IPS-18c (cell line): ENCODE results near the gene MAGOH.
"Not testable (repeated sequence)": the region's sequence is repeated elsewhere in the genome, so short reads cannot be mapped to it uniquely, and the experiment has no call there.

Source experiments
- H3K4me3 ChIP-seq: 2 replicates; pipeline ENCODE4 v1.7.0; 2013; ENCODE audit warnings: low read depth, mild to moderate bottlenecking, low read length, moderate library complexity; ENCODE audit not compliant: insufficient read depth
- H3K9me3 ChIP-seq: one replicate; pipeline ENCODE4 v1.6.1; 2013; ENCODE audit warnings: mild to moderate bottlenecking, low read length, moderate library complexity; ENCODE audit not compliant: control insufficient read depth, insufficient read depth

MAGOH gene

DNA sequence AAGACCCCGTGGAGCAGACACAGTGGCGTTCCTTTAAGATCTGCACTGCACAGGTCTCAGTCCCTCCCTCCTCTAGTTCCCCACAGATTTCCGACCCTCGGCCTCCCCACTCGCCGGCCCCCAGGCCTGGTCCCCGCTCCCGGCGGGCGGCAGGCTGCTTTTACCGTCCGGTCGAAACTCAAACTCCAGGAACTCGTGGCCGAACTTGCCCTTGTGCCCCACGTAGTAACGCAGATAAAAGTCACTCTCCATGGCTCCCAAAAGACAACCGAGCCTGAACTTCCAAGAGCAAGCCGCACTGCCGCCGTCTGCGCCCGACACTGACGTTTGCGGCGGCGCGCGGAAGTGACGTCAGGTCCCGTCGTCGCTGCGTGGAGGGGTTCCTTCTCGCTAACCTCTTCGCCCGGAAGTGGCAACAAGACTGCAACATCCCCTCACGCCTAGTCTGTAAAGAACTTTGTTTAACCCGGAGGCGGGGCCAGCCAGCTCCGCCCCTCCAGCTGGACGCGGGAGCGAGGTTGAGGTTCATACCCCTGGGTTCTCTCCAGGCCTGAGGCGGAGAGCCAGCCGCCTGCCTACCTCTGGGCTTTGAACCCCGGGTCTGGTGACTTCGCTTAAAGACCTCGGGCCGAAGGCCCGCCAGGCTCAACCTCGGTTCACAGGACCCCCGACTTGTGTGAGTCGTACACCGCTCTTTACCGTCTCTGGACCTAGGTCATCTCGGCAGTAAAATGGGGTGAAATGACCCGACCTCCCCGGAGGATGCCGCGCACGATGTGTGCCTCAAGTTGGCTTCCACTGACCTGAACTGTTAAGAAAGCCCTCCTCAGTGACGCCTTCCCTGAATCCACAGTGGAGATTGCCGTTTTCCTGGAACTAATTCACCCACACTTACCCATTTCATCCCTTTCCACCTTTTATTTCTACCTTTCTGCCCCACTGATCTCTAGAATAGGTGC is at the start of gene MAGOH:
Gene MAGOH, minus strand, starts transcription at position 322 of the 959 bp plus-strand sequence. Its CDS starts 70 bp downstream, at position 252.
- H3K4me3 ChIP-seq = peak within 1 kb of the TSS; percentile 99
- H3K9me3 ChIP-seq = no peaks in the 10 kb centered on the region

DNA sequence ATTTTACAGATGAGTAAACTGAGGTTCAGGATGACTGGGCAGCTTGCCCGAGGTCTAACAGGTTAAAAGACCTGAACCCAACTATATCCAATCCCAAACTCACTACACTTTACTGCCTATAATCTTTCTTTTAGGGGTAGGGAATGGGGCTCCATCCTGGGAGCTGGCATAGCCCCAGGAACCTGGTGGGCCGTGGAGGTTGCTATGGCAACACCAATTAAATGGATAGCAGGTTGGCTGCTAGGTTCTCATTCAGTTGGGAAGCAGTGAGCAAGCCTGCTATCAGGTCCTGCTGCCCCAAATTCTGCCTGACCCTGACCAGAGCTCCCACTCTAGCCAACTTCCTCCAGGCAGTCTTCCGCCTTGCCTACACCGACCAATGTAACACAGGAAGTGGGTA is 48.6 kb upstream of the MAGOH start:
- Histone ChIP-seq H3K4me3 (no peak overlapping the region), H3K9me3 (no peaks in the 10 kb centered on the region)

DNA sequence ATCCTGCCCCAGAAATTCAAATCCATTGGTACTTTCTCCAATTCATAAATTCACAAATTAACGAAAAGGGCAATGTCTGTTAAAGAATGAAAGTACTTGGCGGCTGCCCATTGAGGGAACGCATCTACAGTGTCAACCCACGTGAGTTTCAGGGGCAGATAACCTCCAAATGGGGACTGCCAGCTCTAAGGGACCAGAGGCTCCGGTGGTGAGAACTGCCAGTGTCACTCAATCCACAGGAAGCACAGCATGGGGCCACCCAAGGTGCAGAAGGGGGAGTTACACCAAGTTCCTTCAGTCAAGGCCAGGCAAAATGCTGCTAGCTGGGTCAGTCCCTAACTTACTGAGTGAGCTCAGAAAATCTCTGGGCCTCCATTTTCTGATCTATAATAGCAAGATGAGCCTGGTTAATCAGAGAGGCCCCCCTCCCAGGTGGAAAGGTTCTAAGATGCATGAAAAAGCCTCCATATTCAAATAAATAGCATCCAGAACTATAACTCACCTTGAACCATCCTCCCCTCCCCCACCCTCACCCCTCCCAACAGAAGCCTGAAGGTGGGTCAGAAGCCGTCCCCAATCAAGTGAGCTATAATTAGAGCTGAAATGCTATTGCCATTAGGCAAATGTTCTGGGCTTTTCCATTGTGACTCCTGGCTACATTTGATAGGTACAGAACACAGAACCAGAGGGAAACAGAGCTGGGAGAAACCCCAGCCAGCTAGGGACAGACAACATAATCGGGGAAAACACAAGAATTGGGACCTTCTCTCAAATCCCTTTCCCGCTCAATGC is 47.8 kb upstream of the MAGOH start:
- Histone ChIP-seq H3K9me3 (no peaks in the 10 kb centered on the region), H3K4me3 (no peak overlapping the region)

DNA sequence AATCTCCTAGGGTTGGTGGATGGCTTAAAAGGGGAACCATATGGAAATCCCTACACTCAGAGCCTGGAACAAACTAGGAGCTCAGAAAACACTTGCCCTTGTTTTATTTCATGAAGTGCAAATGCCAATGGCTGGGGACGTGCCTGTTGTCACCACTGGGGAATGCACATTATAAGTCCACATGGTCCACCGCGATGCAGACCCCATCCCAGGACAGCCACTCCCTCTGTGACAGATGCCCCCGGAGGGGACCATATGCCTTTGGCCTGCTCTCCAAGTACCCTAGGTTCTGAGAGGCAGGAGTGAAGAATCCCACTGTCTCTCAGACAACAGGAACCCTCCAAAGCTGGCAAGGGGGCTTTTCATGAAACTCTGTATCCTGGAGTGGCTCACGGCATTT is 47.2 kb upstream of the MAGOH start:
- H3K9me3 ChIP-seq = no peaks in the 10 kb centered on the region
- no peak overlapping the region for H3K4me3 ChIP-seq

DNA sequence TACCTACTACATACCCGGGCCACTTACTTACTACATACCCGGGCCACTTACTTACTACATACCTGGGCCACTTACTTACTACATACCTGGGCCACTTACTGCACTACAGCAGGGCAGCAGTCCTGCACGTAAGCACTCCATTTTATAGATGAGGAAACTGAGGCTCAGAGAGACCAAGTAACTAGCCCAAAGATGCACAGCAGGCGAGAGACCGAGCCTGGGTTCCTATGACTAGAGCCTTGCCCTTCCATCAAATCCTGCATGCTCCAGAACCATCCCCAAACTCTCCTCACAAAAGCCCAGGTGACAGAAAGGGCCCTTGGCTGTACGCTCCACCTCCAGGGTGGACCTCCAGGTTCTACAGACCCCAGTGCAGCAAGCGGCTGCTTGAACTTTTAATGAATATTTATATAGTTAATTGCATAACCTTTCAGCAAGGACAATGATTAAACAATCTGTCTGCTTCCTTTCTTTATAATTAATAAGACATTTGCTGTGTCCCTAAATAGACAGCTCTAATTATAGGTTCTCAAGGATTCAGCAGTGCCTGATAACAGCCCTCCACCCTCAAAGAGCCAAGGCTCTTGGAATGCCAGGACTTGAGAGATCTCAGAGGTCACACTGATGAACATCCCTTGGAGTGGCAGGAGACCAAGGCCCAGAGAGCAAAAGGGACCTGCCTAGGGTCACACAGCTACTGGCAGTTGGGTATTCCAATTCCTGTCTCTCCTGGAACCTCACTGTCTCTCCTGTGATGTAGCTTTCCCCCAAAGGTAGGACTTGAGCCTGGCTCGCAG is 46.1 kb upstream of the MAGOH start:
- H3K9me3 ChIP-seq = no peaks in the 10 kb centered on the region
- H3K4me3 ChIP-seq = no peak overlapping the region

DNA sequence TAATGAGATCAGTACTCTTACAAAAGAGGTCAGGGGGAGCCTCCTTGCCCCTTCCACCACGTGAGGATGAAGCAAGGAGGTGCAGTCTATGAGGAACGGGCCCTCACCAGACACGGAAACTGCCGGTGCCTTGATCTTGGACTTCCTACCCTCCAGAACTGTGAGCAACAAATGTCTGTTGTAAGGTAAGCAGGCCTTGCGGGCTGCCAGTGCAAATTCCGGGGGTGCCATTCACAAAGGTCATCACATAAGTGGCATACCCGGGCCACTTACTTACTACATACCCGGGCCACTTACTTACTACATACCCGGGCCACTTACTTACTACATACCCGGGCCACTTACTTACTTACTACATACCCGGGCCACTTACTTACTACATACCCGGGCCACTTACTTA is 44.8 kb upstream of the MAGOH start:
- not testable (repeated sequence) for H3K9me3 ChIP-seq, H3K4me3 ChIP-seq

DNA sequence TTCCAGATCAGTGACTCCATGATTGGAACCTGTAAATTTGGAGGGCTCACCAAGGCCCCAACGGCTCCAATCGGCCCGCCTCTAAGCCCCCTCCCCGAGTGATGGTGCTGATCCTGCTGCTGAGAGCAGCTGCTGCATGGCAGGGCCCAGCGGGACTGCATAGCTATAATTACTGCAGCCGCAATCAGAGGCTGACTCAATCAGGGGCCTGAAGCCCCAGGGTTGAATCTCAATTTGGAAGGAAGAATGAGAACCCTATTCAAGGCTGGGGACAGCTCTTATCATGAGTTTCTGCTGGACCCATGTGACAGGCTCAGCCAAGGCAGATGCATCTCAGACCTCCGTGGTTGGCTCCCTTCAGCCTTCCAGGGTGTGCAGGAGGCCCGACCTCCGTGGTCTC is 42.8 kb upstream of the MAGOH start:
- Histone ChIP-seq H3K9me3 (no peaks in the 10 kb centered on the region), H3K4me3 (no peak overlapping the region)

DNA sequence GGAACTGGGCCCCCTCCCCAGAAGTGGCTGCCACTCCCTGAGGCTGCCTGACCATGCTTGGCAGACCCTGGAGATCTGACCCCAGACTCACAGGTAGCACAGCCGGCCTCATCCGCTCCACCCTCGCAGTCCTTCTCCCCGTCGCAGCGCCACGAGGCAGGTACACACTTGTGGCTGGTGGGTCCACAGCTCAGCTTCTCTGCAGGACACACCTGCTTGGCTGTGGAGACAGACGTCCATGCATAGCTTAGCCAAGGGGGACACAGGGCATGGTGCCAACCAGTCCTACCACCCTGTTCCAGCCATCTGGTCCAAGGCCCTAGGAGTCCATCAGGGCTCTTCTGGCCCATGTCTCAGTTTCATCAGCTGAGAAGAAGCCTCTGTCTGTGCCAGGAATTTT is 42.2 kb upstream of the MAGOH start:
- H3K9me3 ChIP-seq = no peaks in the 10 kb centered on the region
- no peak overlapping the region for H3K4me3 ChIP-seq

DNA sequence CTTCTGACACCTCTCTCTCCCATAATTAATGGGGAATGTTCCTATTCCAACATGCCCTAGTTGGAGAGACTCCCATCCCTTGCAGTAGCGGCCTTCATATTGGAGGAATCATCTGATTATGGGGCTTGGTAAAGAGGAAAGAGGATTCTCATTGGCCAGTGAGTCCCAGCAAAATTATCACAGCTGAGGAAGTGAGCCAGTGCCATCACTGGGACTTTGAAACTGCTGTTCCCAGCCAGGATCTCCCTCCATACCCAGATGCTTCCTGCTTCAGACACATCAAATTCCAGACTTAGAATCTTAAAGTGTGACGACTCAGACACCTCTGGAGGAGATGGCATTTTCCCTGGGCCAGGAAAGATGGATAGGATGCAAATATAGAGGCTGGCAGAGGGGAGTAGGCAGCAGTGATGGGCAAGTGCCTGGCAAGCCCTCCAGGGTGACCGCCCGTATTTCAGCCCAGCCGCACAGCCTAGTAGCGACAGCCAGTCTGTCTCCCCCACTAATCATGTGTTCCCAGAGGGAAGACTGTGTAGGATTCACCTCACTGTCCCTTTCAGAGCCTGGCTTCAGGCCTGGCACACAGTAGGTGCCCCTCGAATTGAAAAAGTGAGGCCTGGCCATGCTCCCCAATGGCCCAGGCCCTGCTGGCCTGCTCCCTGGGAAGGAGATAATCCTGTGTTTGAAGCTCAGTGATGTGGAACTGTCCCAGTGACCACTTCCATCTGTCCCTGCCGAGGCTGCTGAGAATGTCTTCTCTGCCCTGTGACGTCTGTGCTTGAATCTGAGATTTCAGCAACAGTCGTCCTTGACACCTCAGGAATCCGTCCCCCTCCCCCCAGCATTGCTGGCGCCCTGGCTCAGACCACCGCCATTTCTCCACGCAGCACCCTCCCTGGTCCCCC is 41.2 kb upstream of the MAGOH start:
- Histone ChIP-seq H3K4me3 (no peak overlapping the region), H3K9me3 (no peaks in the 10 kb centered on the region)

DNA sequence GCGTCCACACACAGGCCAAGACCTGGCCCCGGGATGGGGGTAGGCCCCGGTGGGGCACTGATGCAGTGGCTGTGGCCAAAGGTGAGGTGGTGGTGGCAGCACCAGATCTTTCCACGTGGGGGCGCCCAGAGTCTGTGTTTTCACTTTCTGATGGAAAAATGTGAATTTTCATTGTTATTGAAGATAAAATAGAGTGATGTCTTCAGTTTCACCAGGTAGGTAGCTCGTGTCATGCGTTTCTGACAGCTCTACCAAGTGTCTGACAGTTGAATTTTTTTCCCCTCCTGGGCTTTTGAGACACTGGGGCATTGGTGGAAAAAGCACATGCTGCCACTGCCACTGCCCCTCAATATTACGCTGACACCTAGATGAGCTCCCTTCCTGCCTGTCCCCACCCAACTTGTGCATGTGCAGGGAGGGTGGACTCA is 40.0 kb upstream of the MAGOH start:
- H3K4me3 ChIP-seq = no peak overlapping the region
- H3K9me3 ChIP-seq = no peaks in the 10 kb centered on the region

DNA sequence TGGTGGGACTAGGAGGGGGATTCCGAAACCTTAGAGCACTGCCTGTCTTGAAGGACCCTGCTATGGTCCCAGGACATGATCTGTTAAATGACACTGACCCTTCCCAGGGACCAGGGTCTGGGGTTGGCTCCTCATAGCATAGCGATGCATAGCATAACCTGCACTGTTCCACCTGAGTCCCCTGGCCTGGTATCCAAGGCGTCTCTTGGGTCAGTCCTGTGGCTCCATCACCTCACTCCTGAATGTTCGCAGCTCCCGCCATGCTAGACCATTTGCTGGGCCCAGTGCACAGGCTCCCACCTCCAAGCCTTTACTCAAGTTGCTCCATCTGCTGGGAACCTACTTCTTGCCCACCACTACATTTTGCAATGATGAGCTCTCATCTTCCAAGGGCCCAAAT is 39.0 kb upstream of the MAGOH start:
- Histone ChIP-seq H3K4me3 (no peak overlapping the region), H3K9me3 (no peaks in the 10 kb centered on the region)

DNA sequence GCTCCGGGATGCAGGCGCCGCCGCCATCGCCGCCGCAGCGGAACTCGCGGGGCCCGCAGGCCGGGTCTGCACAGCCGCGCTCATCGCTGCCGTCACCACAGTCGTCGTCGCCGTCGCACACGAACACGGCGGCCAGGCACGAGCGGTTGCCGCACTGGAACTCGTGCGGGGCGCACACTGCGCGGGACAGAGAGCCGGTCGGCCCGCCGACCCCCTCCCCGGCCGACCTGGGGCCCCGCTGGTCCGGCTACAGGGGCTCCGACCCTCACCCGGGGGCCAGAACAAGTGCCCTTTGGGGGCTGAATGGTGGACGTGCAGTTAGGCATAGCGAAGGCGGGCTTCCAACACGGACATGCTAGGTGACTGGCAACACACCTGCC is 38.6 kb upstream of the MAGOH start:
- no peak overlapping the region for H3K4me3 ChIP-seq

DNA sequence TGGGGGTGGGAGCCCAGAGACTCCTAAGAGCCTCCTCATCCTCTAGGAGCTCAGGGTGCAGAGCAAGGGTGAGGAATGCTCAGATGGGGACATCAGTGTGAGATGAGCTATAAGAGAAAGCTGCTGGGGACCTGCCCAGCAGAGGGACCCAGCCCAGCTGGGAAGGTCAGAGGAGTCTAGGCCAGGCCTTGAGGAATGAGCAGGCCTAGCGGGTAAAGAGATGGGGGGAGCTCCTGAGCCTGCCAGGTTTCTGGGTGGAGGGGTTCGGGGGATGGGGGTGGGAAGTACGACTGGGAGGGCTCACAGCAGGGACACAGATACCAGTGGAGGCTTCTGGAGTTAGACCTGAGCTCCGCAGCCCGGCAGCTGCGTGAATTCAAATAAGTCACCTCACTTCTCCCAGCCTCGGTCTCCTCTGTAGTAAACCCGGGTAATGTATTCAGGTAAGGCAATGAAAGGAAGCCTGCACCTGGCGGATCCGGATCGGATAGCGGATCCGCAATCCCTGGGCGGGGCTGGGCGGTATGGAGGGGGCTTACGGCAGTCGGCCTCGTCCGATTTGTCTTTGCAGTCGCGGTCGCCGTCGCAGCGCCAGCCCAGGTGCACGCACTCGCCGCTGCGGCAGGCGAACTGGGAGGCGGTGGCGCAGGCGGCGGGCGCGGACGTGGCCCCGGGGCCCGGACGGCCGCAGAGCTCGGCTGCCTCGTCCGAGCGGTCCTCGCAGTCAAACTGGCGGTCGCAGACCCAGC is 38.0 kb upstream of the MAGOH start:
- H3K9me3 ChIP-seq = no peaks in the 10 kb centered on the region
- H3K4me3 ChIP-seq = no peak overlapping the region

More for the DNA sequence above, 38.6 kb upstream of the MAGOH start:
- no peaks in the 10 kb centered on the region for H3K9me3 ChIP-seq

DNA sequence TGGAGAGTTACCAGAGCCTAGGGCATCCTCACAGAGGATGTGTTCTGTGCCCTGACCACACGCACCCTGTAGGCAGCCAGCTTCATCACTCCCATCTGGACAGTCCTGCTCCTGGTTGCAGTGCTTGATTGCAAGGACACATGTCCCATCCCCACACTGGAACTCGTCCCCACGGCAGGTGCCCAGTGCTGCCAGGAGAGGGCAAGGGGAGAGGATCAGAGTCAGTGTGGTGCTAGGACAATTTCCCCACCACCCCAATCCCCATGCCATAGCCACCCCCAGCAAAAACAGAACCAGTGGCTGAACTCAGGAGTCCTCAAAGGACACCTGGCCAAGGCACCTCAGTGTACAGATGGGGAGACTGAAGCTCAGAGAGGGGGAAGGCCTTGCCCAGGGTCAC is 37.2 kb upstream of the MAGOH start:
- Histone ChIP-seq H3K4me3 (no peak overlapping the region), H3K9me3 (no peaks in the 10 kb centered on the region)

DNA sequence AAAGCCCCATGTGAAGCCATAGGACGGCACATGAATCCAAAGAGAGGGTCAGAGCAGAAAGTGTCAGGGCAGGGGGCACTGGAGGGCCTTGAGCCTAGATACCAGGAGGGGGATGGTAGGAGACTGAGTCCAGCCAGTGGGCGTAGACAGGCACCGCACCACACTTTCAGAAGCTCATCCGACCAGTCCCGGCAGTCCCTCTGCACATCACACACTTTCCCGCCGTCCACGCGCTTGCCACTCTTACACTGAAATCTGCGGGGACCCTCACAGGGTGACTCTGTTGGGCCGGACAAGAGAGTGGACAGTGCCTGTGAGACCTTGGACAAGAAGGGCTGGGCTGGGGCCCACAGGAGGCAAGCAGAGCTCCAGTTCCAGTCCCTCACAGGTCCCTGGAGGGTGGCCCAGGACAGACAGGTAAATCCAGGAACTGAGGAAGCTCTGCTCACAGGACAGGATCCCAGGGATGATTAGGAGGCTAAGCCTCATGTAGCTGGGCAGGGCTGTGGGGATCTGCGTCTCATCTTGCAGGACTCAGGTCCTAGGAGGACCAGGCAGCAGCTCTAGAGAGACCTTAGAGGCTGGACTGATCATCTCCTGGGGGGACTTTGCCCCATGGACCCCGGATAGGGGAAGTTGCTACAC is 36.3 kb upstream of the MAGOH start:
- H3K9me3 ChIP-seq = no peaks in the 10 kb centered on the region

More for the DNA sequence above, 36.3 kb upstream of the MAGOH start:
- H3K4me3 ChIP-seq = no peak overlapping the region
